Measurements from ENCODE around the gene MAF.

DNA sequence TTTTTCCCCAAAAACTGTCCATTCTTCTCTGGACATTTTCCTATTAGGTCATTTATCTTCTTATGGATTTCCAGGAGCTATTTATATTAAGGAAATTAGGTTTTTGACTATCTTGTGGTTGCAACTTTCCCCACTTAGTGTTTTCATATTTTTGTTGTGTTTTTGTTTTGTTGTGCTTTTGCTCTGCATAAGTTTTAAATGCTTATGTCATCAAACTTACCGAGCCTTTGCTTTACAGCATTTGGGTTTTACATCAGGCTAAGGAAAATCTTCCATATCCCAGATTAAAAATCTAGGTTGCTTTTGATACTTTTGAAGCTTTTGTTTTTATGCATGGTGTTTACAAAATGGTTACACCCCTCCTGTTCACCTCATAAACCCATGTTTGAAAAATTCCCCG is 27.5 kb downstream of the MAF start:
- TF ChIP-seq, protein P1, sequence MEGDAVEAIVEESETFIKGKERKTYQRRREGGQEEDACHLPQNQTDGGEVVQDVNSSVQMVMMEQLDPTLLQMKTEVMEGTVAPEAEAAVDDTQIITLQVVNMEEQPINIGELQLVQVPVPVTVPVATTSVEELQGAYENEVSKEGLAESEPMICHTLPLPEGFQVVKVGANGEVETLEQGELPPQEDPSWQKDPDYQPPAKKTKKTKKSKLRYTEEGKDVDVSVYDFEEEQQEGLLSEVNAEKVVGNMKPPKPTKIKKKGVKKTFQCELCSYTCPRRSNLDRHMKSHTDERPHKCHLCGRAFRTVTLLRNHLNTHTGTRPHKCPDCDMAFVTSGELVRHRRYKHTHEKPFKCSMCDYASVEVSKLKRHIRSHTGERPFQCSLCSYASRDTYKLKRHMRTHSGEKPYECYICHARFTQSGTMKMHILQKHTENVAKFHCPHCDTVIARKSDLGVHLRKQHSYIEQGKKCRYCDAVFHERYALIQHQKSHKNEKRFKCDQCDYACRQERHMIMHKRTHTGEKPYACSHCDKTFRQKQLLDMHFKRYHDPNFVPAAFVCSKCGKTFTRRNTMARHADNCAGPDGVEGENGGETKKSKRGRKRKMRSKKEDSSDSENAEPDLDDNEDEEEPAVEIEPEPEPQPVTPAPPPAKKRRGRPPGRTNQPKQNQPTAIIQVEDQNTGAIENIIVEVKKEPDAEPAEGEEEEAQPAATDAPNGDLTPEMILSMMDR (conservative IDR thresholded peaks at IDR 0.05) = no peak
- no peak for TF ChIP-seq ZFX (IDR thresholded peaks at IDR 0.05)
